NCI-H524 (cell line): ENCODE measurements around the gene MON2.
"Not testable (repeated sequence)": the region's sequence is repeated elsewhere in the genome, so short reads cannot be mapped to it uniquely, and the experiment has no call there.

Source experiments
- DNase-seq, 2 experiments: peaks; one replicate each; lab custom pipeline; 2025; lab: John Stamatoyannopoulos, UW

MON2 gene

GRCh38 chr12:62471734-62472133, 5.1 kb downstream of the MON2 start:
- DNase-seq = no peak

GRCh38 chr12:62472472-62472871, 5.8 kb downstream of the MON2 start:
- peak in 1 of 2 experiments; percentile 3 for DNase-seq

GRCh38 chr12:62481843-62482540, 15.4 kb downstream of the MON2 start:
- DNase-seq = no peak

- no peak for DNase-seq
Measured at GRCh38 chr12:62482769-62483168, 16.1 kb downstream of the MON2 start.

GRCh38 chr12:62484233-62484632, 17.6 kb downstream of the MON2 start:
- DNase-seq = no peak

GRCh38 chr12:62505786-62506185, 39.2 kb downstream of the MON2 start:
- DNase-seq = no peak

- no peak for DNase-seq
Measured at GRCh38 chr12:62512901-62513300, 46.3 kb downstream of the MON2 start.

GRCh38 chr12:62514080-62514479, 47.5 kb downstream of the MON2 start:
- DNase-seq = not testable (repeated sequence)

GRCh38 chr12:62516927-62517326, 50.3 kb downstream of the MON2 start:
- no peak for DNase-seq

GRCh38 chr12:62517887-62518286, 51.3 kb downstream of the MON2 start:
- DNase-seq = no peak

- DNase-seq = no peak
Measured at GRCh38 chr12:62519043-62519442, 52.4 kb downstream of the MON2 start.

- DNase-seq = no peak
Measured at GRCh38 chr12:62520361-62520760, 53.7 kb downstream of the MON2 start.

GRCh38 chr12:62522984-62523383, 56.4 kb downstream of the MON2 start:
- peak in 1 of 2 experiments; percentile 54 for DNase-seq

GRCh38 chr12:62523619-62524018, 57.0 kb downstream of the MON2 start:
- no peak for DNase-seq

- no peak for DNase-seq
Measured at GRCh38 chr12:62525271-62525670, 58.6 kb downstream of the MON2 start.

GRCh38 chr12:62530596-62530995, 64.0 kb downstream of the MON2 start:
- DNase-seq = no peak

GRCh38 chr12:62532333-62532732, 65.7 kb downstream of the MON2 start:
- no peak for DNase-seq

- DNase-seq = no peak
Measured at GRCh38 chr12:62533087-62533754, 66.6 kb downstream of the MON2 start.

GRCh38 chr12:62533755-62534107, 67.1 kb downstream of the MON2 start:
- DNase-seq = no peak

GRCh38 chr12:62536546-62536945, 69.9 kb downstream of the MON2 start:
- no peak for DNase-seq

GRCh38 chr12:62537551-62537950, 70.9 kb downstream of the MON2 start:
- no peak for DNase-seq

GRCh38 chr12:62540354-62540753, 73.7 kb downstream of the MON2 start:
- DNase-seq = no peak

- no peak for DNase-seq
Measured at GRCh38 chr12:62542814-62543213, 76.2 kb downstream of the MON2 start.

- DNase-seq = no peak
Measured at GRCh38 chr12:62543324-62543723, 76.7 kb downstream of the MON2 start.
